HUES6 (cell line): ENCODE measurements around the gene ULK4.
"Not testable (repeated sequence)": the region's sequence is repeated elsewhere in the genome, so short reads cannot be mapped to it uniquely, and the experiment has no call there.

ENCODE experiments used
- H3K27ac ChIP-seq: 2 replicates; pipeline ENCODE4 v1.7.0; 2013; ENCODE audit warnings: low read depth, mild to moderate bottlenecking, low read length, inconsistent platforms
- H3K27me3 ChIP-seq: 2 replicates; pipeline ENCODE4 v1.6.1; 2013; ENCODE audit warnings: low read length; ENCODE audit not compliant: control insufficient read depth, insufficient read depth
- H3K36me3 ChIP-seq: 2 replicates; pipeline ENCODE4 v1.6.1; 2013; ENCODE audit warnings: low read length; ENCODE audit not compliant: control insufficient read depth, insufficient read depth
- H3K4me1 ChIP-seq: 2 replicates; pipeline ENCODE4 v1.6.1; 2013; ENCODE audit warnings: low read length; ENCODE audit not compliant: control insufficient read depth, insufficient read depth
- H3K4me3 ChIP-seq: 2 replicates; pipeline ENCODE4 v1.5.1; 2013; ENCODE audit warnings: low read depth, low read length
- H3K9ac ChIP-seq: one replicate; pipeline ENCODE4 v1.6.1; 2013; ENCODE audit warnings: mild to moderate bottlenecking, low read length
- H3K9me3 ChIP-seq: 2 replicates; pipeline ENCODE4 v1.6.1; 2013; ENCODE audit warnings: low read depth, low read length; ENCODE audit not compliant: control insufficient read depth, insufficient read depth

ULK4 gene

DNA sequence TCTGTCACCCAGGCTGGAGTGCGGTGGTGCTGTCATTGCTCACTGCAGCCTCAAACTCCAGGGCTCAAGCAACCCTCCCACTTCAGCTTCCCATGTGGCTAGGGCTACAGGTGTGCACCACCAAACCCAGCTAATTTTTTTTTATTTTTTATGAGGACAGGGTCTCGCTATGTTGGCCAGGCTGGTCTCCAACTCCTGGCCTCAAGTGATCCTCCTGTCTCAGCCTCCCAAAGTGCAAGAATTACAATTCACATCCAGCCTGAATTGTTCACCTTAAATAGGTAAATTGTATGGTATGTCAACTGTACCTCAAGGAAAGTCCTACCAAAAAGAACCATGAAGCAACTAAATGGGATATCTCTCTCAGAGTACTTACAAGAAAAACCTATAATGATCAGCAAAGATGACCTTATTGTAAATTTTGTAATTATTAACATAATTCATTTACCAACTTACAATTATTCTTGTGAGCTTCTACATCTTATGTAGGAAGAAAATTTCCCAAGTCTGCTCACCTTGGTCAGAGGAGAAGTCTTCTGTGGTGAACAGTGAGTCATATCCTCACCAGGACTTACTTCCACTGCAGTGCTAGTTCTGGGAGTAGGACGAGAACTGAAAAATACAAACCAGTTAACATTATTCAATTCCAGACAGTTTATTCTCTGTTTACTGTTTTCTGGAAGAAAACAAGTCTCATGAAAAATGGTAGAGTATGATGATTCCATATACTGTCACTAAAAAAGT lies 54.4 kb downstream of the ULK4 start:
- Histone ChIP-seq H3K4me1 (no peaks in the 10 kb centered on the region), H3K27me3 (no peaks in the 10 kb centered on the region), H3K9ac (no peak overlapping the region), H3K9me3 (no peaks in the 10 kb centered on the region), H3K4me3 (no peak overlapping the region), H3K36me3 (peaks cover 23% of the 10 kb centered on the region), H3K27ac (no peak overlapping the region)

- H3K4me1 ChIP-seq = no peaks in the 10 kb centered on the region
- no peak overlapping the region for H3K27ac ChIP-seq
- no peak overlapping the region for H3K4me3 ChIP-seq
- no peaks in the 10 kb centered on the region for H3K27me3 ChIP-seq
- peaks cover 4% of the 10 kb centered on the region; the same call in 1 of the 2 replicates for H3K36me3 ChIP-seq
- H3K9ac ChIP-seq = no peak overlapping the region
- no peaks in the 10 kb centered on the region for H3K9me3 ChIP-seq
Measured at GRCh38 chr3:41900265-41900664, 61.6 kb downstream of the ULK4 start.

- Histone ChIP-seq H3K4me3 (no peak overlapping the region), H3K27ac (no peak overlapping the region), H3K9ac (no peak overlapping the region), H3K4me1 (no peaks in the 10 kb centered on the region), H3K27me3 (no peaks in the 10 kb centered on the region), H3K36me3 (peaks cover 4% of the 10 kb centered on the region; the same call in 1 of the 2 replicates), H3K9me3 (no peaks in the 10 kb centered on the region)
Measured at GRCh38 chr3:41898631-41899030, 63.3 kb downstream of the ULK4 start.

DNA sequence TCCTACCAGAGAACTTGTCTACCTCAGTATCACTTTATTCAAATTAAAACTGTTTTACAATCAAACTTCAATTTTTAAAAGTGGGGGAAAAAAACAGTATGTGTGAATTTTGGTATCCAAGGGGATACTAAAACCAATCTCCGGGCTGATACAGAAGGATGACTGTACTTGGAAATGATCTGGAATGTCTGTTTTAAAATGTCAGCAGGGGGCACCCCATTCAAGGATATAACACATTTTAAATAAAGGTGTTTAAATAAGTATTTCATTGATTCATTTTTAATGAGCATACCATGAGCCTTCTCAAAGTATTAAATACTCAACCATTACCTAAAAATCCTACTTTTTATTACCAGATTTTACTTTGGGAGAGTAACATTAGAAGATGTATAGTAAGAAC lies 67.9 kb downstream of the ULK4 start:
- Histone ChIP-seq H3K9me3 (peaks cover 8% of the 10 kb centered on the region), H3K27me3 (no peaks in the 10 kb centered on the region), H3K4me1 (peaks cover 10% of the 10 kb centered on the region; the same call in 1 of the 2 replicates), H3K36me3 (no peaks in the 10 kb centered on the region), H3K9ac (no peak overlapping the region), H3K4me3 (no peak overlapping the region), H3K27ac (no peak overlapping the region)

DNA sequence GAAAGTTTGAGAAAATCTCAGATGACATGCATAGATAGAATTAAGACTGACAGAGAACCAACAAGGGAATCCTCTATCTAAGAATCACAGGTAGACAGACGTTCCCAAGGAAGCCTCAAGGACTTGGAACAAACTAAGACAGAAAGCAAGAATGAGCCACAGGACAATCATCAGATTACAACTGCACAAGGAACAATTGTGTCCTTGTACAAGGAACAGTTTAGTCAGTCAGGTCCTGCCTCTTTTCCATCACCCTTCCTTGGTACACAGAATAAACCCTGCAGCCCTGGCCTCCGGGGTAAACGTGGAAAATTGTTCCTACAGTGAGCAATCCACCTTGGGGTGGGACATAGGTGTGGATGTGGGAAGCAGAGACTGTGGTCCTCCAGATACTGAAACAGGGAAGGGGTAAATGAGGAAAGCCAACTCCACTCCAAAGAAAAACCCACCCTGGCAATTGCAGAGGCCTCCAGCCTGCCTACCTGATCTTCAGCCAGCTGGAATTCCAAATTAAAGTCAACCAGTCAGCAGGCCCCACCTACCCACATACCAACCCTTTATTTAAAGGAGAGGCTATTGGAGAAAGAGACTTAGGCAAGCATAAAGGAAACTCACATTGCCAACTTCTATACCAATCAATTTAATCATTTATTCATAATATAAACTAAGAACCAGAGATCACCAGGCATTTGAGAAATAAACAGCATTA lies 73.4 kb downstream of the ULK4 start:
- Histone ChIP-seq H3K4me3 (no peak overlapping the region), H3K27ac (no peak overlapping the region), H3K36me3 (no peaks in the 10 kb centered on the region)

GRCh38 chr3:41882956-41883355 lies 78.9 kb downstream of the ULK4 start:
- no peak overlapping the region for H3K4me3 ChIP-seq
- no peaks in the 10 kb centered on the region for H3K4me1 ChIP-seq
- no peak overlapping the region for H3K27ac ChIP-seq
- no peak overlapping the region for H3K9ac ChIP-seq
- H3K36me3 ChIP-seq = no peaks in the 10 kb centered on the region
- H3K27me3 ChIP-seq = no peaks in the 10 kb centered on the region
- H3K9me3 ChIP-seq = no peaks in the 10 kb centered on the region

More for the DNA sequence above, 73.4 kb downstream of the ULK4 start:
- Histone ChIP-seq H3K9me3 (peaks cover 8% of the 10 kb centered on the region), H3K4me1 (peaks cover 19% of the 10 kb centered on the region), H3K9ac (no peak overlapping the region), H3K27me3 (no peaks in the 10 kb centered on the region)

GRCh38 chr3:41881233-41881821 lies 80.6 kb downstream of the ULK4 start:
- no peaks in the 10 kb centered on the region for H3K4me1 ChIP-seq
- H3K9ac ChIP-seq = no peak overlapping the region
- H3K9me3 ChIP-seq = no peaks in the 10 kb centered on the region
- H3K27me3 ChIP-seq = no peaks in the 10 kb centered on the region
- H3K27ac ChIP-seq = no peak overlapping the region
- H3K4me3 ChIP-seq = no peak overlapping the region
- H3K36me3 ChIP-seq = no peaks in the 10 kb centered on the region

GRCh38 chr3:41880387-41880786 lies 81.5 kb downstream of the ULK4 start:
- Histone ChIP-seq H3K27me3 (no peaks in the 10 kb centered on the region), H3K4me3 (no peak overlapping the region), H3K27ac (no peak overlapping the region), H3K9ac (no peak overlapping the region), H3K9me3 (no peaks in the 10 kb centered on the region), H3K4me1 (no peaks in the 10 kb centered on the region), H3K36me3 (no peaks in the 10 kb centered on the region)

- not testable (repeated sequence) for H3K27ac ChIP-seq, H3K27me3 ChIP-seq, H3K4me3 ChIP-seq, H3K4me1 ChIP-seq, H3K9me3 ChIP-seq, H3K36me3 ChIP-seq, H3K9ac ChIP-seq
Measured at GRCh38 chr3:41877741-41878140, 84.2 kb downstream of the ULK4 start.

DNA sequence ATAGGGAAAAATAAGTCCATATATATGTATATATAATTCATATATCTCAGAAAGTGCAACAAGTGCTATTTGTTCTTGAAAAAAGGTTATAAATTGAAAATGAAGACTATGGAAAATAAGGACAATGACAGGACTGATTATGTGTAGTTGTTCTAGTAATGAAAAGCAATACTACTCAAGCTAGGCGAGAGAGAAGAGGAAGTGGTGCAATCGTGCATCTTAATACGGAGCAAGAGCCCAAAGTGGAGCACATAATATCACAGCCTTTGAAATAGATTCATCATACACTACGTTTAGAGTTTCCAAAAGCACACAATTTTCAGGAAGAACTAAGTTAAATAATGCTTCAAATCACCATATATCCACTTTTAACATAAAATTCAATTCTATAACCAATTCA lies 87.9 kb downstream of the ULK4 start:
- no peak overlapping the region for H3K9ac ChIP-seq
- no peak overlapping the region for H3K27ac ChIP-seq
- no peaks in the 10 kb centered on the region for H3K36me3 ChIP-seq
- peaks cover 5% of the 10 kb centered on the region for H3K4me1 ChIP-seq
- no peaks in the 10 kb centered on the region for H3K27me3 ChIP-seq
- H3K9me3 ChIP-seq = no peaks in the 10 kb centered on the region
- H3K4me3 ChIP-seq = no peak overlapping the region

DNA sequence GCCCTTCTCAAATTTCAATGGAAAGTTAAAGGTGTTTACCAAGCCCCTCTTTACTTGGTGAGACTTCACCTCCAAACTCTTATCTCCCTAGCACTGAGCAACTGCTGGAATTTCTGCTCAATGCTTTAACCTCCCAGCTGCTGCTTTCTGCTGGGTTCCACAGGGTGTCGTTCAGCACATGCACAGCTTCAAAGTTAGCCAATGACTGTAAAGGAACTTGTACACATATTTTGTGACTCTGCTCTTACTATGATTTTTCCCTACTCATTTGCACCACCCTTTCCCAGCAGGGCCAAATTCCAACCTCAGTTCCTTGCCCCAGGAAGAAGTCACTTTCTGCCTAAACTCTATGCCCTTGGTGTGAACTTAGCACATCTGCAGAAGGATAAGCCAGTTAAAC lies 89.7 kb downstream of the ULK4 start:
- no peak overlapping the region for H3K9ac ChIP-seq
- H3K36me3 ChIP-seq = no peaks in the 10 kb centered on the region
- H3K27ac ChIP-seq = no peak overlapping the region
- no peak overlapping the region for H3K4me3 ChIP-seq
- H3K4me1 ChIP-seq = peaks cover 5% of the 10 kb centered on the region
- H3K27me3 ChIP-seq = no peaks in the 10 kb centered on the region
- H3K9me3 ChIP-seq = no peaks in the 10 kb centered on the region
